ENCODE data around the gene PDE4B. TPM values are rescaled to one million over a fixed set of nuclear protein-coding genes. Genes with fewer than 3 reads are reported as not detected.

The PDE4B gene
- total and polyA plus RNA-seq, 10 of the 15 experiments (the other 5 are each of a cell fraction or from before 2014, with no cell fraction given), result 3.0 to 13.2 (median 5.7) TPM

DNA sequence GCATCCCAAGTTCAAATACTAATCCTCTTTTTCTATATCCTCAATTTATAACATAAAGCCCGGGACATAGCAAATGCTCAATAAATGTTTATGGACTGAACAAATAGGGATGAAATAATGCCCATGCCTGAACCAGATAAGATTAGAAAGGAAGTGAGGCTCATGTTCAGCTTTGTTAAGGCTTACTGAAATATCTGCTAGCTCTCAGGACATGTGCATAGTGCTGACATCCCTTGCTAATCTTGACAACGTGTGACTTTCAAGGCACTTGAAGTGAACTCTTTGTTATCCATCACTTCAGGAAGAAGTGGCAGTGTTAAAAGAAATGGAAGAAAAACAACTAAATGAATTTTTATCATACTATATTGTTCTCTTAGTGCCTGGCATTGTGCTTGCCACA is 481.0 kb downstream of the PDE4B start:
- H3K36me3 ChIP-seq (ENCODE audit: control insufficient read depth in 2 of 2, insufficient read depth in 2 of 2, low read length in 1 of 2), result no peaks in the 10 kb centered on the region
- FAIRE-seq (no peak), ATAC-seq (no peak), DNase-seq (ENCODE audit: low read depth, low spot score) (no peak)
- TF ChIP-seq POLR2AphosphoS2 (IDR thresholded peaks at IDR 0.05; ENCODE audit: low read depth, low read length) (no peak), FOXM1 (IDR thresholded peaks at IDR 0.05; ENCODE audit: low read depth, low read length) (no peak), TAF1 (IDR thresholded peaks at IDR 0.05; ENCODE audit: borderline replicate concordance, low read depth, low read length) (no peak), TARDBP (IDR thresholded peaks at IDR 0.05; ENCODE audit: borderline replicate concordance) (no peak), STAT1 (conservative IDR thresholded peaks at IDR 0.05) (no peak), JUNB (IDR thresholded peaks at IDR 0.05) (no peak), GATAD2B (conservative IDR thresholded peaks at IDR 0.05; ENCODE audit: low read depth) (no peak), PML (IDR thresholded peaks at IDR 0.05; ENCODE audit: low read length) (no peak), TCF12 (IDR thresholded peaks at IDR 0.05; ENCODE audit: low read depth, low read length) (no peak), WRNIP1 (IDR thresholded peaks at IDR 0.05; ENCODE audit: borderline replicate concordance, low read depth, low read length) (no peak), YY1 (IDR thresholded peaks at IDR 0.05; ENCODE audit: low read depth, low read length) (no peak), MTA3 (IDR thresholded peaks at IDR 0.05; ENCODE audit: borderline replicate concordance, low read length) (no peak)
- TF ChIP-seq, protein P1, sequence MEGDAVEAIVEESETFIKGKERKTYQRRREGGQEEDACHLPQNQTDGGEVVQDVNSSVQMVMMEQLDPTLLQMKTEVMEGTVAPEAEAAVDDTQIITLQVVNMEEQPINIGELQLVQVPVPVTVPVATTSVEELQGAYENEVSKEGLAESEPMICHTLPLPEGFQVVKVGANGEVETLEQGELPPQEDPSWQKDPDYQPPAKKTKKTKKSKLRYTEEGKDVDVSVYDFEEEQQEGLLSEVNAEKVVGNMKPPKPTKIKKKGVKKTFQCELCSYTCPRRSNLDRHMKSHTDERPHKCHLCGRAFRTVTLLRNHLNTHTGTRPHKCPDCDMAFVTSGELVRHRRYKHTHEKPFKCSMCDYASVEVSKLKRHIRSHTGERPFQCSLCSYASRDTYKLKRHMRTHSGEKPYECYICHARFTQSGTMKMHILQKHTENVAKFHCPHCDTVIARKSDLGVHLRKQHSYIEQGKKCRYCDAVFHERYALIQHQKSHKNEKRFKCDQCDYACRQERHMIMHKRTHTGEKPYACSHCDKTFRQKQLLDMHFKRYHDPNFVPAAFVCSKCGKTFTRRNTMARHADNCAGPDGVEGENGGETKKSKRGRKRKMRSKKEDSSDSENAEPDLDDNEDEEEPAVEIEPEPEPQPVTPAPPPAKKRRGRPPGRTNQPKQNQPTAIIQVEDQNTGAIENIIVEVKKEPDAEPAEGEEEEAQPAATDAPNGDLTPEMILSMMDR (IDR thresholded peaks at IDR 0.05 in 2 of 3, conservative IDR thresholded peaks at IDR 0.05 in 1 of 3; ENCODE audit: control insufficient read depth in 2 of 3, extremely low read depth in 1 of 3, insufficient read depth in 1 of 3, low read depth in 3 of 3, low read length in 3 of 3), result no peak
- TF ChIP-seq, protein P2, sequence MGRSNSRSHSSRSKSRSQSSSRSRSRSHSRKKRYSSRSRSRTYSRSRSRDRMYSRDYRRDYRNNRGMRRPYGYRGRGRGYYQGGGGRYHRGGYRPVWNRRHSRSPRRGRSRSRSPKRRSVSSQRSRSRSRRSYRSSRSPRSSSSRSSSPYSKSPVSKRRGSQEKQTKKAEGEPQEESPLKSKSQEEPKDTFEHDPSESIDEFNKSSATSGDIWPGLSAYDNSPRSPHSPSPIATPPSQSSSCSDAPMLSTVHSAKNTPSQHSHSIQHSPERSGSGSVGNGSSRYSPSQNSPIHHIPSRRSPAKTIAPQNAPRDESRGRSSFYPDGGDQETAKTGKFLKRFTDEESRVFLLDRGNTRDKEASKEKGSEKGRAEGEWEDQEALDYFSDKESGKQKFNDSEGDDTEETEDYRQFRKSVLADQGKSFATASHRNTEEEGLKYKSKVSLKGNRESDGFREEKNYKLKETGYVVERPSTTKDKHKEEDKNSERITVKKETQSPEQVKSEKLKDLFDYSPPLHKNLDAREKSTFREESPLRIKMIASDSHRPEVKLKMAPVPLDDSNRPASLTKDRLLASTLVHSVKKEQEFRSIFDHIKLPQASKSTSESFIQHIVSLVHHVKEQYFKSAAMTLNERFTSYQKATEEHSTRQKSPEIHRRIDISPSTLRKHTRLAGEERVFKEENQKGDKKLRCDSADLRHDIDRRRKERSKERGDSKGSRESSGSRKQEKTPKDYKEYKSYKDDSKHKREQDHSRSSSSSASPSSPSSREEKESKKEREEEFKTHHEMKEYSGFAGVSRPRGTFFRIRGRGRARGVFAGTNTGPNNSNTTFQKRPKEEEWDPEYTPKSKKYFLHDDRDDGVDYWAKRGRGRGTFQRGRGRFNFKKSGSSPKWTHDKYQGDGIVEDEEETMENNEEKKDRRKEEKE (IDR thresholded peaks at IDR 0.05), result no peak
- TF ChIP-seq, protein P3, sequence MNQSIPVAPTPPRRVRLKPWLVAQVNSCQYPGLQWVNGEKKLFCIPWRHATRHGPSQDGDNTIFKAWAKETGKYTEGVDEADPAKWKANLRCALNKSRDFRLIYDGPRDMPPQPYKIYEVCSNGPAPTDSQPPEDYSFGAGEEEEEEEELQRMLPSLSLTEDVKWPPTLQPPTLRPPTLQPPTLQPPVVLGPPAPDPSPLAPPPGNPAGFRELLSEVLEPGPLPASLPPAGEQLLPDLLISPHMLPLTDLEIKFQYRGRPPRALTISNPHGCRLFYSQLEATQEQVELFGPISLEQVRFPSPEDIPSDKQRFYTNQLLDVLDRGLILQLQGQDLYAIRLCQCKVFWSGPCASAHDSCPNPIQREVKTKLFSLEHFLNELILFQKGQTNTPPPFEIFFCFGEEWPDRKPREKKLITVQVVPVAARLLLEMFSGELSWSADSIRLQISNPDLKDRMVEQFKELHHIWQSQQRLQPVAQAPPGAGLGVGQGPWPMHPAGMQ (IDR thresholded peaks at IDR 0.05; ENCODE audit: borderline replicate concordance), result no peak
- TF ChIP-seq, protein P4, sequence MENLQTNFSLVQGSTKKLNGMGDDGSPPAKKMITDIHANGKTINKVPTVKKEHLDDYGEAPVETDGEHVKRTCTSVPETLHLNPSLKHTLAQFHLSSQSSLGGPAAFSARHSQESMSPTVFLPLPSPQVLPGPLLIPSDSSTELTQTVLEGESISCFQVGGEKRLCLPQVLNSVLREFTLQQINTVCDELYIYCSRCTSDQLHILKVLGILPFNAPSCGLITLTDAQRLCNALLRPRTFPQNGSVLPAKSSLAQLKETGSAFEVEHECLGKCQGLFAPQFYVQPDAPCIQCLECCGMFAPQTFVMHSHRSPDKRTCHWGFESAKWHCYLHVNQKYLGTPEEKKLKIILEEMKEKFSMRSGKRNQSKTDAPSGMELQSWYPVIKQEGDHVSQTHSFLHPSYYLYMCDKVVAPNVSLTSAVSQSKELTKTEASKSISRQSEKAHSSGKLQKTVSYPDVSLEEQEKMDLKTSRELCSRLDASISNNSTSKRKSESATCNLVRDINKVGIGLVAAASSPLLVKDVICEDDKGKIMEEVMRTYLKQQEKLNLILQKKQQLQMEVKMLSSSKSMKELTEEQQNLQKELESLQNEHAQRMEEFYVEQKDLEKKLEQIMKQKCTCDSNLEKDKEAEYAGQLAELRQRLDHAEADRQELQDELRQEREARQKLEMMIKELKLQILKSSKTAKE (IDR thresholded peaks at IDR 0.05; ENCODE audit: low read depth, poor library complexity, severe bottlenecking), result no peak
- CTCF ChIA-PET, result interaction anchor here (1.0 to 3.3 kb wide), 14 partner anchors 9 to 172 kb away, joined by 3 to 21 read pairs (median 4); no protein-coding TSS in a partner anchor
- no peak overlapping the region for H3K9ac ChIP-seq (ENCODE audit: control insufficient read depth, insufficient read depth, low read length)
- H3K4me1 ChIP-seq (ENCODE audit: control insufficient read depth, insufficient read depth, low read length), result peaks cover 40% of the 10 kb centered on the region
- RAD21 ChIA-PET (ENCODE audit: unreplicated experiment), result interaction anchor here (1.2 to 5.2 kb wide), 8 partner anchors 10 to 172 kb away, joined by 4 to 36 read pairs (median 7); no protein-coding TSS in a partner anchor
- H3K4me3 ChIP-seq, result no peak overlapping the region
- POLR2A ChIA-PET, result interaction anchor here (1.3 to 1.5 kb wide), 3 partner anchors 8 to 68 kb away, joined by 3 to 8 read pairs (median 5); no protein-coding TSS in a partner anchor
- no peak overlapping the region for H2AFZ ChIP-seq (ENCODE audit: control insufficient read depth, low read depth, low read length)
- BruUV-seq (replicated peaks), result no TSS peak
- WGBS (ENCODE audit: insufficient coverage, insufficient replicate concordance, low lambda C conversion rate, missing lambda C conversion rate), result 95% methylated on average over 2 of the region's 2 CpGs
- no peak overlapping the region for H3K27ac ChIP-seq (ENCODE audit: control insufficient read depth, insufficient read depth)
- no peak overlapping the region for H3K4me2 ChIP-seq (ENCODE audit: control insufficient read depth, insufficient read depth)
- SMC1A ChIA-PET (ENCODE audit: uncharacterized antibody, unreplicated experiment), result interaction anchor here (1.1 to 18.6 kb wide), 19 partner anchors 9 to 172 kb away, joined by 3 to 290 read pairs (median 6); no protein-coding TSS in a partner anchor
- H3K79me2 ChIP-seq (ENCODE audit: control insufficient read depth, insufficient read depth, low read length), result no peaks in the 10 kb centered on the region
- no peaks in the 10 kb centered on the region for H3K9me3 ChIP-seq (replicated peaks; ENCODE audit: control insufficient read depth, insufficient read depth, low read length)
- in situ Hi-C loops (cut with MboI), result loop anchor here (25.0 kb wide), 1 partner anchor 664 kb away; no protein-coding TSS in a partner anchor
- H4K20me1 ChIP-seq (ENCODE audit: control insufficient read depth, insufficient read depth), result no peaks in the 10 kb centered on the region
- intact Hi-C loops (cut with micrococcal nuclease; ENCODE audit: unreplicated experiment), result loop anchor here (10.0 kb wide), 1 partner anchor 661 kb away; no protein-coding TSS in a partner anchor
- no peaks in the 10 kb centered on the region for H3K27me3 ChIP-seq (replicated peaks in 1 of 2; ENCODE audit: control insufficient read depth in 2 of 2, insufficient read depth in 2 of 2, low read length in 1 of 2)

All from GM12878 (cell line).